Measurements from ENCODE around the gene IL21R.
"Not testable (repeated sequence)": the region's sequence is repeated elsewhere in the genome, so short reads cannot be mapped to it uniquely, and the experiment has no call there.

Gene IL21R

GRCh38 chr16:27400751-27401620, 988 bp upstream of the IL21R start:
- no peak for DNase-seq (ENCODE audit: low spot score)

GRCh38 chr16:27402569-27402963, 592 bp downstream of the IL21R start:
- DNase-seq (ENCODE audit: low spot score) = no peak

GRCh38 chr16:27402964-27403600, 1.1 kb downstream of the IL21R start:
- no peak for DNase-seq (ENCODE audit: low spot score)

- no peak for DNase-seq (ENCODE audit: low spot score)
Observed at GRCh38 chr16:27403601-27403992, 1.6 kb downstream of the IL21R start.

GRCh38 chr16:27404163-27404823, 2.3 kb downstream of the IL21R start:
- no peak for DNase-seq (ENCODE audit: low spot score)

- DNase-seq (ENCODE audit: low spot score) = no peak
Observed at GRCh38 chr16:27405546-27406451, 3.8 kb downstream of the IL21R start.

GRCh38 chr16:27406511-27407128, 4.6 kb downstream of the IL21R start:
- DNase-seq (ENCODE audit: low spot score) = no peak

- DNase-seq (ENCODE audit: low spot score) = no peak
Observed at GRCh38 chr16:27407133-27407532, 5.2 kb downstream of the IL21R start.

GRCh38 chr16:27408012-27408601, 6.1 kb downstream of the IL21R start:
- DNase-seq (ENCODE audit: low spot score) = no peak

GRCh38 chr16:27408602-27409031, 6.6 kb downstream of the IL21R start:
- no peak for DNase-seq (ENCODE audit: low spot score)

- DNase-seq (ENCODE audit: low spot score) = not testable (repeated sequence)
Observed at GRCh38 chr16:27409958-27410357, 8.0 kb downstream of the IL21R start.

GRCh38 chr16:27410761-27411160, 8.8 kb downstream of the IL21R start:
- DNase-seq (ENCODE audit: low spot score) = no peak

GRCh38 chr16:27413956-27414355, 12.0 kb downstream of the IL21R start:
- DNase-seq (ENCODE audit: low spot score) = no peak

GRCh38 chr16:27414788-27415431, 12.9 kb downstream of the IL21R start:
- no peak for DNase-seq (ENCODE audit: low spot score)

GRCh38 chr16:27417047-27417671, 15.2 kb downstream of the IL21R start:
- DNase-seq (ENCODE audit: low spot score) = no peak

GRCh38 chr16:27421961-27422740, 20.2 kb downstream of the IL21R start:
- no peak for DNase-seq (ENCODE audit: low spot score)

- DNase-seq (ENCODE audit: low spot score) = no peak
Observed at GRCh38 chr16:27424772-27425498, 23.0 kb downstream of the IL21R start.

- DNase-seq (ENCODE audit: low spot score) = no peak
Observed at GRCh38 chr16:27425961-27426360, 24.0 kb downstream of the IL21R start.

Measured in SK-N-DZ (cell line).